Activated naive CD8-positive, alpha-beta T cell treated with anti-CD3 and anti-CD28 coated beads, Interleukin-2, amount 50 U/mL, for 24 hours (primary cell): ENCODE results near the gene MYO3B.
"Not testable (repeated sequence)": the region's sequence is repeated elsewhere in the genome, so short reads cannot be mapped to it uniquely, and the experiment has no call there.

ENCODE experiments used
- ATAC-seq: fragments of 150-1000 bp; cut with Tn5 transposase; one replicate; pipeline ENCODE4 v1.10.0; 2021
- DNase-seq: peaks from one replicate; pipeline ENCODE4 v3.0.0; 2021
- H3K27ac Mint-ChIP-seq: one replicate; pipeline ENCODE4 v1.8.0; 2021; ENCODE audit warnings: mild to moderate bottlenecking, mixed read lengths
- H3K27me3 Mint-ChIP-seq: one replicate; pipeline ENCODE4 v1.8.0; 2021; ENCODE audit warnings: mixed read lengths
- H3K36me3 Mint-ChIP-seq: one replicate; pipeline ENCODE4 v1.8.0; 2021; ENCODE audit warnings: low read depth, mixed read lengths
- H3K4me1 Mint-ChIP-seq: one replicate; pipeline ENCODE4 v1.8.0; 2021; ENCODE audit warnings: mixed read lengths
- H3K4me3 Mint-ChIP-seq: one replicate; pipeline ENCODE4 v1.8.0; 2021; ENCODE audit warnings: mild to moderate bottlenecking, moderate library complexity, mixed read lengths
- H3K9me3 Mint-ChIP-seq: one replicate; pipeline ENCODE4 v1.8.0; 2021; ENCODE audit warnings: mixed read lengths

The MYO3B gene

DNA sequence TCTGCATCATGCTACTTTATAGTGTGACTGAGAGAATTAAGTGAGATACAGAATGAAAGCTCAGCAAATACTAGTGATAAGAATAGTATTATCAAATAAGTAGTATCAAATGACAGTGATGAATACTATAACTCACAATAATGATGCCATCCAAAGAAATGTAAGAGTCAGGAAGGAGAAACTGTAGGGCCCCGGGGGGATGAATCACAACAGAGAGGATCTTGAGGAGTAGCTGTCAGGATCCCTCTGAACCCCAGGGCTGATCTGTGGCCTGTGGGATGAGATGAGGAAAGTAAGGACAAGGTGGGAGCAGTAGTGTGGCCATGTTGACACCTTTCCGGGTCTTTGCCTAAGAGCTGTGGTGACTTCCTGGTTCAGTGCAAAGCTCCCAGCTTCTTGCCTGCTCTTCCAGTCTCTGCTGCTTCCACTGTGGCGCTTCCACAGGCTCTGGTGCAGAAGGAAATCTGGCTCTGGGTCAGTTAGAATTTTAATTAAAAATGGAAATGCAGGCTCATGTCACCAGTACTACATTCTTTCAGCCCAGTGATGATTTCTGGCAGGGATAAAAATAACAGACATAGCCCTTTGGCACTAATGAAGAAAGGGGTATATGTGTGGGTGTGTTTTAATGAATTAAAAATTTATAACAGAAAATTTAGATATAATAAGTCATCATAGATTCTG is 166.9 kb downstream of the MYO3B start:
- Mint-ChIP-seq H3K36me3 (no peaks in the 10 kb centered on the region), H3K4me1 (peaks cover 17% of the 10 kb centered on the region), H3K4me3 (no peak overlapping the region), H3K27me3 (peaks cover 2% of the 10 kb centered on the region), H3K27ac (no peak overlapping the region), H3K9me3 (no peaks in the 10 kb centered on the region)
- DNase-seq: no peak
- no peak for ATAC-seq

DNA sequence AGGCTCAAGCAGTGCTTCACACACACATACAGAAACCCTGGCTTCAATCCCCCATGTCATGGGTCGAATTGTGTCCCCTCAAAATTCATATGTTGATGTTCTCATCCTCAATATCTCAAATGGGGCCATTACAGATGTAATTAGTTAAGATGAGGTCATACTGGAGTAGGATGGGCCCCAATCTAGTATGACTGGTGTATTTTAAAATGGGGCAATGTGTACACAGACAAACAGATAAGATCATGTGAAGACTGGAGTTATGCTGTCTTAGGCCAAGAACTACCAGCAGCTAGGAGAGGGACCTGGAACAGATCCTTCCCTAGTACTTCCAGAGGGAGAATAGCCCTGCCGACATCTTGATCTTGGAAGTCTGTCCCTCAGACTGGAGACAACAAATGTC is 167.7 kb downstream of the MYO3B start:
- no peak overlapping the region for H3K27ac Mint-ChIP-seq
- H3K36me3 Mint-ChIP-seq: no peaks in the 10 kb centered on the region
- no peak for ATAC-seq

DNA sequence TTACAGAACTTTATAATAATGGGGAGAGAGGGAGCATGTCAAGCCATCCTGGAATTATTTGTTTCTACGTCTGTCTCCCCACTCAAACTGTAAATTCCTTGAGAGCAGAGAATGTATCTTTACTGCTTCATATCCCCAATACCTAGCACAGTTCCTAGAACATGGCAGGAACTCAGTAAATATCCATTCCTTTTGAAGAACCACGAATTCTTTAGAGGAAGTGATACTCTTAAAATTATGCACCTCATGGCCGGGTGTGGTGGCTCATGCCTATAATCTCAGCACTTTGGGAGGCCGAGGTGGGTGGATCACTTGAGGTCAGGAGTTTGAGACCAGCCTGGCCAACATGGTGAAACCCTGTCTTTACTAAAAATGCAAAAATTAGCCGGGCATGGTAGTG is 171.3 kb downstream of the MYO3B start:
- DNase-seq, H3K27me3 Mint-ChIP-seq, H3K9me3 Mint-ChIP-seq, H3K36me3 Mint-ChIP-seq, H3K27ac Mint-ChIP-seq, H3K4me1 Mint-ChIP-seq, H3K4me3 Mint-ChIP-seq, ATAC-seq: not testable (repeated sequence)

More for the DNA sequence above, 167.7 kb downstream of the MYO3B start:
- Mint-ChIP-seq H3K4me1 (peaks cover 12% of the 10 kb centered on the region), H3K27me3 (no peaks in the 10 kb centered on the region), H3K9me3 (no peaks in the 10 kb centered on the region), H3K4me3 (no peak overlapping the region)
- DNase-seq: no peak

DNA sequence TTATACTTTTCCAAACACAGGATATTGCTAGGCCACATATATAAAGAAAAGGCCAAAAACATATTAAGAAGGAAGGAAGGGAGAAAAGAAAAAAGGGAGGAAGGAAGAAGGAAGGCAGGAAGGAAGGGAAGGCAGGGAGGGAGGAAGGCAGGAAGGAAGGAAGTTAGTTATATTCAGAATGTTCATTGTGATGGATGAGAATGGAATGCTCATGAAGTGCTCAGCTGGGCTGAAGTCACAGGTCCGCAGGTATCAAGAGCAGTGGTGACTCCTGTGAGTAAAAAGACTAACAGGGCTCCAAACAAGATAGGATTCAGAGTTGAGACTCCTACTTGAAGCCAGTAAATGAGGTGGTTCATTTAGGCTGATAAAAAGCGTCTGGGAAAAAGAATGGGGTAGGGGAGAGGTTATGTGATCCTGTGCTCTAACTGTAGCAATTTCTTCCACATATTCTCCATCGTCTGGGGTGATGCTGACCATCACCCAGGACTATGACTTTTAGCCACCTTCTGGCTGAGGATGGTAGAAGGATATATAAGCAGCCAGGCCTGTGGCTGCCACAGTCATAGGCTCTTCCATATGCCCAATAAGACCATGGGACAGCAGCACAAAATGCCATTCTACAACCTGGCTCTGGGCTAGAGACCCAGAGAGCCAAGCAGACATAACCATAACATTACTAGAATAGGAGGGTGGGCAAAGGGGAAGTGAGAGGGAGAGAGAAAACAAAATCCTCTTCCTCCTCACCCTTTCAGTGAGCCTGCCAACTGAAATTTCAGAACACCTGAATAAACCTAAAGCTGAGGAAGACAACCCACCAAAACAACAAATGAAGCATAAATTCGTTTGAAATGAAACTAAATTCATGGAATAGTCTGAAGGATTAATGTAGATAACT is 173.2 kb downstream of the MYO3B start:
- no peak overlapping the region for H3K4me3 Mint-ChIP-seq
- no peak overlapping the region for H3K27ac Mint-ChIP-seq
- peaks cover 14% of the 10 kb centered on the region for H3K4me1 Mint-ChIP-seq
- no peak for DNase-seq
- no peaks in the 10 kb centered on the region for H3K9me3 Mint-ChIP-seq
- no peaks in the 10 kb centered on the region for H3K27me3 Mint-ChIP-seq
- no peaks in the 10 kb centered on the region for H3K36me3 Mint-ChIP-seq
- no peak for ATAC-seq

DNA sequence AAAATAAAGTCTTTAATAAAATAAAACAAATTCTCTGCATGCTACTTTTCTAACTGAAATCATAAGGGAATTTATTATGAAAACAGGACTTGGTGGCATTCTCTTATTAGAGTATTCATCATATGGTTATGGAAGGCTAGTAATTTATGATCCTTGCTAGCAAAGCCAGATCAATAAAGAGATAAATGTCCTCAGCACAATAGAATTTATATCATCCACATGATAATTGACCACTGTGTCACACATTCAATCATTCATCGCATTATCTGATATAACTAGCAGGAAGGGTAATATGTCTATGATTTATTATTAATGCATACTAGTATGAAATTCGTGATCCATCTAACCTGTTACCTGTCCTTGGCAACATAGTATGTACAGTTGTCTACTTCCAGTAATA is 175.8 kb downstream of the MYO3B start:
- Mint-ChIP-seq H3K4me1 (peaks cover 14% of the 10 kb centered on the region), H3K4me3 (no peak overlapping the region), H3K36me3 (no peaks in the 10 kb centered on the region), H3K27me3 (no peaks in the 10 kb centered on the region), H3K9me3 (no peaks in the 10 kb centered on the region), H3K27ac (no peak overlapping the region)
- ATAC-seq: no peak
- no peak for DNase-seq

DNA sequence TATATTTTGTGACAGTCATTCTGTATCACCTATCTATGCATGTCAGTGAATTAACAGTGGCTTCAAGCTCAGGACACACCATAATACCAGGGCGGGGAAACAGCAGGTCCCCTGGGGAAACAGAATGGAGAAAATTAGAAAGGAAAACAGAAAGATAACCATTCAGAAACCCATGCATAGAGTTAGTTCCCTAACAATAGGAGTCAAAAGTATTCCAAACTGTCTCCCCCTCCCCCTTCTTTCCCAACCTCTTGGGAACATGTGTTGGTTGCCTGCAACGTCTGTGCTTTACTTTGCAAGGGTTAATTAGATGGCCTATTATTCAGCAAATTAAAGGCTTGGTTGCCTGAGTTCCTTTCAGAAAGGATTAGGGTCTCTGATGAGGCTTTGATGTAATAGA is 176.4 kb downstream of the MYO3B start:
- ATAC-seq (no peak), DNase-seq (no peak)
- H3K27me3 Mint-ChIP-seq: no peaks in the 10 kb centered on the region
- H3K27ac Mint-ChIP-seq: no peak overlapping the region
- H3K9me3 Mint-ChIP-seq: no peaks in the 10 kb centered on the region
- H3K36me3 Mint-ChIP-seq: no peaks in the 10 kb centered on the region
- H3K4me3 Mint-ChIP-seq: no peak overlapping the region
- H3K4me1 Mint-ChIP-seq: peaks cover 14% of the 10 kb centered on the region

DNA sequence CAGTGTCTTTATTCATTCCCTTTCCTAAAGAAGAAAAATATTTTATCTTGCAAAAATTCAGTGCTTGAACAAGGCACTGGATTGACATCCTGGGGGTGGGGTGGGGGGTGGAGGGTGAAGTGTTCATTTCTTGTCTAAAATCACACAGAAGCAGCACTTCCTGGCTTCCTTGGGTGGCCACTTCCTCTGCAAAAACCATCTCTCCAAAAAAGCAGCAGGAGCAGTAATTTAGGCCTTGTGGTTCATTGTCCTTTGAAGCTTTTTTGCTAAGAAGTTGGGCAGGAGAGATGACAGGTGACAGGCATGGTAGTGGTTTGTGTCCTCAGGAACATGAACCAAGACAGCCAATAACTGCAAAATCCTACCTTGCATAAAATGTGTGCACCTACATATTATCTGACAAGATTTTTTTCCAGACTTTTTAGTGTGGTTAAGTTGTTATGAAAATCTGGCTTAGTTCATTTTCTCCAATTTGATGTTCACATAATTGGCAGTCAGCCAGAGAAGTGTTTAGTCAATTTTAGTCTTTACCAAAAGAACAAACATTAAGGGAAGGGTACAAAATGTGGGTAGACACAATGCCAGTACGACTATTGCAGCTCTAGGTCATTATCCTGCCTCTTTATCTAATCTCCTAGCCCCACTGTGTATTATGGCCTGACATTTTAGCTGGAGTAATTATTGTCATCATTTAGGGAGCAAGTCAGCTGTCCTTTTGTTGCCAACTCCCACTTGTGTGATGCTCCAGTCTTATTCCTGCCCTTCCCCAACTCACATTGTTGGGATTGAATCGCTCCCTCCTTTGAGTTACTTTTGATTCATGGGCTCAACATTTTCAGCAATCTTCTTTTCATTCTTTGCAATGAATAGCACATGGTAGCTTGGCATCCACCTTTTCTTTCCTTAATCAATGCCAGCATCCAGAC is 177.2 kb downstream of the MYO3B start:
- Mint-ChIP-seq H3K27me3 (no peaks in the 10 kb centered on the region), H3K27ac (no peak overlapping the region), H3K4me1 (peaks cover 14% of the 10 kb centered on the region), H3K4me3 (no peak overlapping the region), H3K9me3 (no peaks in the 10 kb centered on the region), H3K36me3 (no peaks in the 10 kb centered on the region)
- ATAC-seq: no peak
- no peak for DNase-seq

DNA sequence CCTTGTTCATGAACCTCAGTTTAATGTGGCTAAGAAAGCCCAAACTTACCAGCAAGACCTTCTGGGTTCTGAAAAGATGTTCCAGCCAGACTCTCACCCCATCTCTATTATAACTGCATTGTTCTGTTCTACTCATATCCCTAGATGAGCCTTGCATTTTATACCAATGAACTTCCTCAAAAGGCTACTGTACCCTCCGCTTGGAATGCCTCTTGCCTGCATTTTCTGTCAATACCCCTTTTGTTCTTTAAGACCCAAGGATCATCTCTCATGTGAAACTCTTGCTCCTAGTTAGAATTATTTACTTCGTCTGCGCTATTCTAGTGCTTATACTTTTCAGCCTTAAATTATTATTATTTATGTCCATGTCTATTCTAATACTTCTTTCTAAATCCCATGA is 181.5 kb downstream of the MYO3B start:
- H3K36me3 Mint-ChIP-seq: no peaks in the 10 kb centered on the region
- ATAC-seq (no peak), DNase-seq (no peak)
- peaks cover 2% of the 10 kb centered on the region for H3K27me3 Mint-ChIP-seq
- no peak overlapping the region for H3K27ac Mint-ChIP-seq
- peaks cover 41% of the 10 kb centered on the region for H3K4me1 Mint-ChIP-seq
- no peak overlapping the region for H3K4me3 Mint-ChIP-seq
- H3K9me3 Mint-ChIP-seq: no peaks in the 10 kb centered on the region

DNA sequence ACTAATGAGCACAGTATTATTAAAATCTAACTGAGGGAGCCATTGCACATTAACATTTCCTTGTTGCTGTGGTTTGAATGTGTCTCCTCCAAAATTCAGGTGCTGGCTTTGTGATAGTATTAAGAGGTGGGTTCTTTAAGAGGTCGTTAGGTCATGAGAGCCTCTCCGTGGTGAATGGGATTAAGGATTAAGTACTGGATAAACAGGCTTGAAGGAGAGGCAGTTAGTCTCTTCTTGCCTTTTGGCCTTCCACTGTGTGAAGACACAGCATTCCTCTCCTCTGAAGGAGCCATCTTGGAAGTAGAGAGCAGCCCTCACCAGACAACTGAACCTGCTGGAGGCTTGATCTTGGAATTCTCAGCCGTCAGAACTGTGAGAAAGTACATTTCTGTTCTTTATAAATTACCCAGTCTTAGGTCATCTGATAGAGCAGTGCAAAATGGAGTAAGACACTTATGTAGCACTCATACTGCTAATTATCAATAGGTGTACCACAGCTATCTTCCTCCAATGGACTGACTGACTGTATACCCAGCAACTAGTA is 182.7 kb downstream of the MYO3B start:
- no peaks in the 10 kb centered on the region for H3K9me3 Mint-ChIP-seq
- DNase-seq (no peak), ATAC-seq (peak; percentile 20)
- peaks cover 9% of the 10 kb centered on the region for H3K27me3 Mint-ChIP-seq
- H3K4me3 Mint-ChIP-seq: no peak overlapping the region
- H3K27ac Mint-ChIP-seq: no peak overlapping the region
- peaks cover 29% of the 10 kb centered on the region for H3K4me1 Mint-ChIP-seq
- H3K36me3 Mint-ChIP-seq: no peaks in the 10 kb centered on the region

DNA sequence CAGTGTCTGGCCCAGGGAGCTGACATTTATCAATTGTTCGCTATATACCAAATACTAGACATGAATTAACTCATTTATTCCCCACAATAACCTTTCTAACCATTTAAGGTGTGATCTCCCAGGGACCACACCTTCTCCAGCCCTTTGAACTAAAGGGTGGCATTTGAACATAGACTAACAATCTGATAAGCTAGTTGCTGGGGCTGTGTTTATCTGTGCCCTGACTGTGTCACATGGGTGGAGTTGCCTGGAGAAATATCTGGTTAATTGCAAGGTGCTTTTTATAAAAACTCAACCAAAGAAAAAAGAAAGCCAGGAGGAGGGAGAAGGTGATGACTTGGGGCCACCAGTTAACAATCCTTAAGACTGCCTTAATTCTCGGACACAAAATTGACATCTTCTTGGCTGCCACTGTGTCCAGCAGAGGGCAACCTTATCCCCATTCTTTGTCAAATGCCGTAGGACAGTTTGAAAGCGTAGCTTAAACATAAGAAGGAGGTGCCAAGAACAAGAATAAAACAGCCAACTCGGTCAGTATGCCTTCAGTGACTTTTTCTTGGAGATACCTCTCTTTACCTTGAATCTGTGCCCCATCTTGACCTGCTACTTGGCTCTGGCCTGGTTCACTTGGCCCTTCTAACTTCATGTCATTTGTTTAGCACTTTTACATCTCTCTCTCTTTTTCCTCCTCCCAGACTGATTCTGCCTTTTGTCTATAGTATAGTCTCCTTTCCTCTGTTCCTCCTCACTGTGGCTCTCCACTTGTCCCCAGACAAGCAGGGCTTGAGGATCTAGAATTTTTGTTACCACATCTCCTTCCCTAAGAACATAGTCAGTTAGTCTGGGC is 183.4 kb downstream of the MYO3B start:
- peaks cover 9% of the 10 kb centered on the region for H3K27me3 Mint-ChIP-seq
- peak overlapping the region; percentile 91 for H3K27ac Mint-ChIP-seq
- peaks cover 29% of the 10 kb centered on the region for H3K4me1 Mint-ChIP-seq

DNA sequence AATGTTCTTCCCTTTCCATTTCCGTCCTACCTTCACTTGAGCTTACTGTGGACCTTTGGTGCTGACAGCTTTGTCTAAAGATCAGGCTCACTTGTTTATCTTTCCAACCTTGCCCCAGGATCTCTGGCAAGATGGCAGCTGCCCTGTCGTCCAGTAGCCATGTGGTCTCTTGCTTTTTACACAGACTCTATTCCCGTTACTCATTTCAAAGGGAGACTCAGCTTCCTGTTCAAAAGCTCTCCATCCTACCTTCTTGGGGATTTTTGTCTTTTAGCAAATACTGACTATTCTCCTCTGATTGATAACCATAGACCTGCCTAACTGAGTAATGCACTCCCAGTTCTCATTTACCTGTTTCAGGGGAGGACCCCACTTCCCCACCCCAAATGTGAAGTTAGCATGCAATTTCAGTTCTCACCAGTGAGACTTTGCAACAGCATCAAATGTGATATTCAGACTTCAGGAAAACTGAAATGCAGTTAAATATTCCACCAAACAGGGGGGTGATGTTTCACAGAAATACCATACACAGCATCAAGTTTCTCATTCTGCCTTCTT is 184.4 kb downstream of the MYO3B start:
- H3K9me3 Mint-ChIP-seq: no peaks in the 10 kb centered on the region
- no peak for DNase-seq
- peak overlapping the region; percentile 91 for H3K27ac Mint-ChIP-seq
- H3K4me1 Mint-ChIP-seq: peaks cover 32% of the 10 kb centered on the region
- no peaks in the 10 kb centered on the region for H3K36me3 Mint-ChIP-seq
- peak overlapping the region; percentile 41 for H3K4me3 Mint-ChIP-seq
- peak; percentile 51 for ATAC-seq
- H3K27me3 Mint-ChIP-seq: peaks cover 18% of the 10 kb centered on the region

More for the DNA sequence above, 183.4 kb downstream of the MYO3B start:
- peak; percentile 53 for DNase-seq
- no peaks in the 10 kb centered on the region for H3K9me3 Mint-ChIP-seq
- peak; percentile 57 for ATAC-seq
- no peaks in the 10 kb centered on the region for H3K36me3 Mint-ChIP-seq
- peak overlapping the region; percentile 1 for H3K4me3 Mint-ChIP-seq

DNA sequence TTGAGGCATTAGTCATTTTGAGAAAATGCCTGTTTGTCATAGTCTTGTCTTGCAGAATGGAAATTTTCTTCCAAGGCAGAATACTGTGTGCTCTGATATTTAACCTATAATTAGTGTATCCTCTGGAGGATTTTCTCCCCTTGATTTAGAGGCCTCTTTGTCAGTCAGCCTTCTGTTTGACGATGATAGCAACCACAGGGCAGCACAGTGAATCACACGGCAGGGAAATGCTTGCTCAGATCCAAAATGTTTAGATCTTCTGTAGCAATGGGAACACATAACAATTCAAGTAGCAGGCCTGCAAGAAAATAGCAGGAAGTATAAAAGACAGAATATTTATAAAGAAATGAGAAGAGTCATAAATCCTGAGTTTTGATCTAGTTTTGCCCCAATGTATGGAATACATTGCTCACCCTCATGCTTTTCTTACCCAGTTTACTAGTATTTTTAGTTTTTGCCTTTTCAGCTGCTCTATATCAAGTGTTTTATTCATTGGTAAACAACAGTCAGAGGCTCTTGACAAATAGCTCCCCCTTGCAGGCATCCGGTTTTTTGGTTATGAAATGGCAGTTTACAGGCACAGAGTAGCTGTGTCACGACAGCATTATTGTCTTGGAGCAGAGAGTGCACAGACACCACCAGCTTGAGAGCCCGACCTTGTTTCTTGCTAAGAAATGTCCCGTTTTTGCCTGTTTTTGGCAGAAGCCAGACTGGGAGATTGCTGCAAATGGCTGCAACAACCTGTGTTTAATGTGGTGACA is 185.1 kb downstream of the MYO3B start:
- ATAC-seq: peak; percentile 83
- Mint-ChIP-seq H3K4me3 (peak overlapping the region; percentile 0), H3K27ac (peak overlapping the region; percentile 91), H3K9me3 (no peaks in the 10 kb centered on the region), H3K4me1 (peaks cover 39% of the 10 kb centered on the region), H3K27me3 (peaks cover 18% of the 10 kb centered on the region), H3K36me3 (no peaks in the 10 kb centered on the region)
- DNase-seq: no peak

DNA sequence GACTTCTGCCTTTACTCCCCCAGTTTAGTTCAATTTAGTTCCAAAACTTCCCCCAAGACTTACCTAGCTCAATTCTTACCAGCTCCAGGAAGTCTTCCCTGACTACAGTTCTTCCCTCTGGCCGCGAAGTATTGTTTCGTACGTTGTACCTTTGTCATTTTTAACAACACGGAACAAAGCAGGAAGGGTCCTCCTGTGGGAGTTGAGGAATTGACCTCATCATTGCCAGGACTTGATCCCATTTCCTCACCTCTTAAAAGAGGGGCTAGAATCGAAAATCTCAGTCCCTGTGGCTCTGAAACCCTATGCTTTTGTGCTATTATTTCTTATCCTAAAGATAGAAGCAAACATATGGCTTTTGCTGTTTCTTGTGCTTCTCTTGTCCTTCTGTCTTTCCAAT is 187.1 kb downstream of the MYO3B start:
- no peak overlapping the region for H3K4me3 Mint-ChIP-seq
- no peaks in the 10 kb centered on the region for H3K36me3 Mint-ChIP-seq
- no peak overlapping the region for H3K27ac Mint-ChIP-seq
- H3K4me1 Mint-ChIP-seq: peaks cover 52% of the 10 kb centered on the region
- DNase-seq: no peak
- peaks cover 23% of the 10 kb centered on the region for H3K27me3 Mint-ChIP-seq
- no peak for ATAC-seq
- no peaks in the 10 kb centered on the region for H3K9me3 Mint-ChIP-seq
